Measurements from ENCODE around the gene C3orf20. TPM values are rescaled to one million over a fixed set of nuclear protein-coding genes. Genes with fewer than 3 reads are reported as not detected.
A peak's percentile ranks its signal among the peaks of the same experiment; 100 is the strongest.

The C3orf20 gene
- total RNA-seq, 2 experiments from 2014 or later, result 0.20 to 0.23 TPM

DNA sequence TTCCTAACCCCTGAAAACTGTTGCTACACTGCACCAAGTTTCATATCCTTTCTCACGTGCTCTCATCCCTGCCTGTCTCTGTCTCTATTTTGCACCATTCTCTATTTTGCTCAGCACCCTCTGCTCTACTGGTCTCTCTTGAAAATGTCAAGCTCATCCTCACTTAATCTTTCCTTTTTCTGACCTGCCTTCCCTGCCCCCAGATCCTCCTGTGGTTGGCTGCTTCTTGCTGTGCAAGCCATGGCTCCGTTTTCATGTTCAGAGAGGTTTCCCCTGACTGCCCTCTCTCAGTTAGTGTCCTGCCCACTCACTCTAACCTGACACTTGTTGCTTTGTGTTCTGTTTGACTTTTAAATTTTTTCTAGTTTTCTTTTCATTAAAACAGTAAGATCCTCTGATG, 17.4 kb upstream of the C3orf20 start:
- Mint-ChIP-seq H3K27ac (peak overlapping the region; percentile 60), H3K4me1 (ENCODE audit: low read depth) (peaks cover 38% of the 10 kb centered on the region), H3K36me3 (ENCODE audit: low read depth) (peaks cover 52% of the 10 kb centered on the region), H3K9me3 (no peaks in the 10 kb centered on the region), H3K4me3 (no peak overlapping the region), H3K27me3 (no peaks in the 10 kb centered on the region)
- ChIA-PET POLR2A (no interaction called here), CTCF (no interaction called here)
- intact Hi-C loops (cut with micrococcal nuclease), result no loop called here
- ATAC-seq (no peak), DNase-seq (no peak)
- TF ChIP-seq, protein P1, sequence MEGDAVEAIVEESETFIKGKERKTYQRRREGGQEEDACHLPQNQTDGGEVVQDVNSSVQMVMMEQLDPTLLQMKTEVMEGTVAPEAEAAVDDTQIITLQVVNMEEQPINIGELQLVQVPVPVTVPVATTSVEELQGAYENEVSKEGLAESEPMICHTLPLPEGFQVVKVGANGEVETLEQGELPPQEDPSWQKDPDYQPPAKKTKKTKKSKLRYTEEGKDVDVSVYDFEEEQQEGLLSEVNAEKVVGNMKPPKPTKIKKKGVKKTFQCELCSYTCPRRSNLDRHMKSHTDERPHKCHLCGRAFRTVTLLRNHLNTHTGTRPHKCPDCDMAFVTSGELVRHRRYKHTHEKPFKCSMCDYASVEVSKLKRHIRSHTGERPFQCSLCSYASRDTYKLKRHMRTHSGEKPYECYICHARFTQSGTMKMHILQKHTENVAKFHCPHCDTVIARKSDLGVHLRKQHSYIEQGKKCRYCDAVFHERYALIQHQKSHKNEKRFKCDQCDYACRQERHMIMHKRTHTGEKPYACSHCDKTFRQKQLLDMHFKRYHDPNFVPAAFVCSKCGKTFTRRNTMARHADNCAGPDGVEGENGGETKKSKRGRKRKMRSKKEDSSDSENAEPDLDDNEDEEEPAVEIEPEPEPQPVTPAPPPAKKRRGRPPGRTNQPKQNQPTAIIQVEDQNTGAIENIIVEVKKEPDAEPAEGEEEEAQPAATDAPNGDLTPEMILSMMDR (IDR thresholded peaks at IDR 0.05), result no peak

DNA sequence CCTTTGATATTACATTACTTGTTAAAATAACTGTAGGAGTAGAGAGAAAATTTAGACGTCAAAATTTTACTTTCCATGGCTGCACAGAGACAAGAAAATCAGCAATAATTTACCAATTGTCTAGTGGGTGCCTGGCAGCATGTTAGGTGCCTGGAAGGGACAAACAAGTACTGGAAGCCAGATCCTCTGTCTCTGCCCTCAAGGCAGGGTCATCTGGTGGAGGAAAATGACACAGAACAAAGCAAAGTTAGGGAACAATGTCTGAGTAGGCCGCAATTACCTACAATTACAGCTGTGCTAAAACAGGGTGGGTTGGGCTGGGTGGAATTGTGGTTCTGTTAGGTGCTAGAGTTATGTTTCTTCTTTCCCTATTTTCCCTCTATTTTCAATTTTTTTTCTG, 16.0 kb upstream of the C3orf20 start:
- intact Hi-C loops (cut with micrococcal nuclease), result no loop called here
- Mint-ChIP-seq H3K4me3 (no peak overlapping the region), H3K27ac (no peak overlapping the region), H3K4me1 (ENCODE audit: low read depth) (peaks cover 25% of the 10 kb centered on the region), H3K36me3 (ENCODE audit: low read depth) (peaks cover 59% of the 10 kb centered on the region), H3K9me3 (no peaks in the 10 kb centered on the region), H3K27me3 (no peaks in the 10 kb centered on the region)
- TF ChIP-seq, protein P1 (IDR thresholded peaks at IDR 0.05), result no peak
- CTCF ChIA-PET, result interaction anchor here (0.9 kb wide), 1 partner anchor 11 kb away, joined by 3 read pairs; no protein-coding TSS in a partner anchor
- no peak for ATAC-seq
- POLR2A ChIA-PET, result no interaction called here
- no peak for DNase-seq

DNA sequence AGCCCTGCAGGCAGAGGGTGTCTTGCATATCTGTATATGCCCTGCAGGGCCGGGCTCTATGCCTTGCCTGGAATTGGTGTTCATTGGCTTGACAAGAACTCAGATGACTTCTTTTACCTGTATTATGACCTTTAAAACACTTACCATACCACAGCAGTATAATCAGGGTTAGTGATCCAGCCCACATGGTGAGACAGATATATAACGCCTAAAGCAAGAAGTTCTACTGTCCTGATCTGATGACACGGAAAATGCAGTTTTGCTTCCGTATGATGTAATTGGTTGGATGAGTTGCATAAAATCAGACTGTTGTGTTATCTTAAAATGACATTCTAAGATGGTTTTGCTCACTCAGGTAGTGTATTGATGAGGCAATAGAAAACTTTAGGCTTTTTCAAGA, 14.0 kb upstream of the C3orf20 start:
- CTCF ChIA-PET, result interaction anchor here (1.3 to 1.5 kb wide), 2 partner anchors 10 to 152 kb away, joined by 3 to 4 read pairs; partner anchors contain the start of gene CCDC174
- no peak overlapping the region for H3K4me3 Mint-ChIP-seq
- TF ChIP-seq, protein P1 (IDR thresholded peaks at IDR 0.05), result no peak
- DNase-seq, result no peak
- peaks cover 19% of the 10 kb centered on the region for H3K4me1 Mint-ChIP-seq (ENCODE audit: low read depth)
- H3K27ac Mint-ChIP-seq, result peak overlapping the region; percentile 83
- peak; percentile 56 for ATAC-seq
- no peaks in the 10 kb centered on the region for H3K9me3 Mint-ChIP-seq
- H3K36me3 Mint-ChIP-seq (ENCODE audit: low read depth), result peaks cover 61% of the 10 kb centered on the region
- intact Hi-C loops (cut with micrococcal nuclease), result no loop called here
- H3K27me3 Mint-ChIP-seq, result no peaks in the 10 kb centered on the region
- POLR2A ChIA-PET, result interaction anchor here (1.9 kb wide), 1 partner anchor 9 kb away, joined by 10 read pairs; the partner anchor contains the start of gene CCDC174

DNA sequence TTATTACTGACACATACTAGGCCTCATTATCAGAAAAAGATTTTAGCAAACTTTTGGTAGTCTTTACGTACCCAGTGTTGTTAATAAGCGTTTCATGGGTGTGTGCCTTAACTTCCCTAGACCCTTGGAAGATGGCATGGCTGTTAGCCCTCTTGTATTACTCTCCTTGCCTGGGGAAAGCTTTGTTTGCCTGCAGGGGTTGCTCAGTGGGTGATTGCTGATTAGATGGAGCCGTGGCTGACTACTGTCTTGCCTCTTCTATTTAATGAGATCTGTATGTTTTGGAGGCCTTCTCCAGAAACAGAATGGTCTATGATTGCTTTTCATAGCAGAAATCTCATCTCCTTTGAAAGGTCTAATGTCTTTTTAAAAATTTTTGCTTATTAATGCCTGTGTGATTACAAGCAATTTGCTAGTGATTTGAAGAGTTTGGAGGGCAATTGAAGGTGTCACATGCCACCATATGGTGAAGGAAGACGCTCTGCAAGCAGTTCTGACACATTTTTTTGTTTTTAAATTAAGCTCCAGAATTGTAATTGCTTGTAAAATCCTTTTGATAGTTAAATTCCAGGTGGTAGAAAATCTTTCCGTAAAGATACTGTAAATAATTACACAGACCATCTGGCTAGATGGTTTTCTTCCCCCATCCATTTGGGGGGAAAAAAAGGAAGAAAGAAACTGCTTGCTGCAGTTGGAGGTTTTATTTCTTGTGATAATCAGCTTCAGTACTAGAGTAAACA, 11.4 kb upstream of the C3orf20 start:
- H3K36me3 Mint-ChIP-seq (ENCODE audit: low read depth), result peaks cover 60% of the 10 kb centered on the region

More for the DNA sequence above, 11.4 kb upstream of the C3orf20 start:
- H3K27me3 Mint-ChIP-seq, result no peaks in the 10 kb centered on the region
- ChIA-PET POLR2A (interaction anchor here (0.7 to 4.2 kb wide), 2 partner anchors 11 to 63 kb away, joined by 3 to 21 read pairs; partner anchors contain the start of gene CCDC174), CTCF (interaction anchor here (0.8 to 1.0 kb wide), 2 partner anchors 12 to 257 kb away, joined by 3 read pairs; partner anchors contain the start of gene CCDC174)
- DNase-seq (no peak), ATAC-seq (no peak)
- no peaks in the 10 kb centered on the region for H3K9me3 Mint-ChIP-seq
- TF ChIP-seq, protein P1 (IDR thresholded peaks at IDR 0.05), result no peak
- peaks cover 9% of the 10 kb centered on the region for H3K4me1 Mint-ChIP-seq (ENCODE audit: low read depth)
- no peak overlapping the region for H3K4me3 Mint-ChIP-seq
- H3K27ac Mint-ChIP-seq, result peak overlapping the region; percentile 49
- intact Hi-C loops (cut with micrococcal nuclease), result no loop called here

Data from activated CD8-positive, alpha-beta T cell treated with anti-CD3 and anti-CD28 coated beads for 36 hours (primary cell).